HL-60 (cell line): Measurements from ENCODE around the gene SIRT4.

Source experiments
- DNase-seq, 2 experiments: peaks; one replicate each; pipeline ENCODE4 v3.0.0-alpha.2; 2010 to 2020; ENCODE audit warnings: low read depth in 1 of 2, low spot score in 1 of 2
- H3K27ac ChIP-seq: fragments of 250-450 bp; sonication (Bioruptor Pico); replicated peaks from 2 replicates; pipeline ENCODE4 v1.5.1; 2020; ENCODE audit warnings: mild to moderate bottlenecking, moderate library complexity
- H3K27me3 ChIP-seq: fragments of 250-450 bp; sonication (Bioruptor Pico); 2 replicates; pipeline ENCODE4 v1.5.1; 2021; ENCODE audit warnings: mild to moderate bottlenecking, moderate library complexity; ENCODE audit not compliant: insufficient read depth, poor library complexity, severe bottlenecking
- H3K4me3 ChIP-seq: replicated peaks from 2 replicates; pipeline ENCODE4 v1.5.1; 2011; ENCODE audit warnings: mild to moderate bottlenecking, control low read depth, low read length; ENCODE audit not compliant: insufficient read depth
- CTCF ChIP-seq: IDR thresholded peaks from one replicate; pipeline ENCODE4 v1.5.1; 2011; ENCODE audit warnings: low read length, control low read depth, inconsistent platforms; ENCODE audit not compliant: insufficient read depth
- GABPA ChIP-seq: IDR thresholded peaks from 2 replicates; pipeline ENCODE4 v1.6.1; 2012; ENCODE audit warnings: low read depth
- POLR2AphosphoS5 ChIP-seq: IDR thresholded peaks from 2 replicates; pipeline ENCODE4 v1.6.1; 2012; ENCODE audit warnings: low read depth
- REST ChIP-seq: IDR thresholded peaks from 2 replicates; pipeline ENCODE4 v1.6.1; 2012; ENCODE audit warnings: low read depth; ENCODE audit not compliant: insufficient replicate concordance
- SPI1 ChIP-seq: IDR thresholded peaks from 2 replicates; pipeline ENCODE4 v1.6.1; 2012; ENCODE audit warnings: low read depth, mild to moderate bottlenecking, borderline replicate concordance

SIRT4 gene

GRCh38 chr12:120278137-120279069, 23.7 kb upstream of the SIRT4 start:
- no peaks in the 10 kb centered on the region for H3K27me3 ChIP-seq
- TF ChIP-seq CTCF (no peak), REST (no peak)
- H3K27ac ChIP-seq: no peak overlapping the region
- DNase-seq: no peak
- H3K4me3 ChIP-seq: no peak overlapping the region

- no peaks in the 10 kb centered on the region for H3K27me3 ChIP-seq
- no peak for TF ChIP-seq SPI1
- no peak for TF ChIP-seq POLR2AphosphoS5
- TF ChIP-seq CTCF: no peak
- TF ChIP-seq REST: no peak
- TF ChIP-seq GABPA: no peak
- no peak overlapping the region for H3K4me3 ChIP-seq
- no peak for DNase-seq
- no peak overlapping the region for H3K27ac ChIP-seq
These were observed 18.8 kb upstream of the SIRT4 start for GRCh38 chr12:120283318-120283717.

DNA sequence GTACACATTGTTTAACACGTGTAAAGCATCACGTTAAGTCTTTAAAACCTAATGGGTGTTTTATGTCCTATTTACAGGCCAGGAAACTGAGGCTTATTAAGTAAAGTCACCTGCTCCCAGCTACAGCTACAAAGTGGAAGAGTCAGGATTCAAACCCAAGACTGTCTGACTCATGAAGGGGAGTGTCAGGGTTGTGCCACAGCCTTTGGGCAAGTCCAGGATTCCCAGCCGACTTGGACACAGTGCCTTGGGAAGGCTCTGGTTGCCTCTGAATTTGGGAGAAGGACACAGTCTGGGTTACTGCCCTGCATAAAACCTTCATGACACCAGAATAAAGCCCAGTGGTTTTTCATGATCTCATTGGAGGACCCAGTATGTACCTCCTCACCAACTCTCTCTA, 17.7 kb upstream of the SIRT4 start:
- TF ChIP-seq REST (no peak), POLR2AphosphoS5 (no peak), SPI1 (no peak), GABPA (no peak), CTCF (no peak)
- Histone ChIP-seq H3K4me3 (no peak overlapping the region), H3K27ac (no peak overlapping the region), H3K27me3 (no peaks in the 10 kb centered on the region)
- no peak for DNase-seq
